Peyer's patch (tissue), 4 donors: ENCODE measurements around the gene MYBPC2.

ENCODE experiments used
- POLR2A ChIP-seq, 2 donors: fragments of 450-650 bp; IDR thresholded peaks; one replicate each; pipeline ENCODE4 v1.5.1; 2017; ENCODE audit warnings: antibody characterized with exemption in 2 of 2, mild to moderate bottlenecking in 2 of 2, moderate library complexity in 2 of 2
- TF ChIP-seq, protein P1 (sequence below), 6 experiments: fragments of 450-650 bp in 4 of 6; fragments of 200-600 bp in 2 of 6; sonication (generic) in 1 of 6; IDR thresholded peaks; one replicate each; pipeline ENCODE4 v1.5.1; 2017 to 2019; ENCODE audit warnings: antibody characterized with exemption in 6 of 6, mild to moderate bottlenecking in 3 of 6, moderate library complexity in 1 of 6

DNA sequence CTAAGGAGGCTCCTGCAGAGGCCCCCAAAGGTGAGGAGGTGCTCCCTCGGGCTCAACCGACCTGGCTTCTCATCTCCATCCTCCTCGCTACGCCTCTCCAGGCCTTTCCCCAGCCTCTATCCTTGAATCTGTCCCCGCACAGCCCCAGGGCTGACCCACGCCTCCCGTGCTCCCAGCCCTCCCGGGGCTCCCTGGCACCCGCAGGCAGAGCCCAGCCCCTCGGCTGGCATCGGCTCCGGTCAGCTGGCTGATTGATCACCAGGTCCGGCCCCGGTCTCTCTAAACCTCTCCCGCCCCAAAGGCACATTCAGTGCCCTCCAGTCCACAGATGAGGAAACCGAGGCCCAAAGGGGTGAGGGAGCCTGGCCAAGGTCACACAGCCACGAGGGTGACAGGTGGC is 2.5 kb downstream of the MYBPC2 start:
- TF ChIP-seq, protein P1, sequence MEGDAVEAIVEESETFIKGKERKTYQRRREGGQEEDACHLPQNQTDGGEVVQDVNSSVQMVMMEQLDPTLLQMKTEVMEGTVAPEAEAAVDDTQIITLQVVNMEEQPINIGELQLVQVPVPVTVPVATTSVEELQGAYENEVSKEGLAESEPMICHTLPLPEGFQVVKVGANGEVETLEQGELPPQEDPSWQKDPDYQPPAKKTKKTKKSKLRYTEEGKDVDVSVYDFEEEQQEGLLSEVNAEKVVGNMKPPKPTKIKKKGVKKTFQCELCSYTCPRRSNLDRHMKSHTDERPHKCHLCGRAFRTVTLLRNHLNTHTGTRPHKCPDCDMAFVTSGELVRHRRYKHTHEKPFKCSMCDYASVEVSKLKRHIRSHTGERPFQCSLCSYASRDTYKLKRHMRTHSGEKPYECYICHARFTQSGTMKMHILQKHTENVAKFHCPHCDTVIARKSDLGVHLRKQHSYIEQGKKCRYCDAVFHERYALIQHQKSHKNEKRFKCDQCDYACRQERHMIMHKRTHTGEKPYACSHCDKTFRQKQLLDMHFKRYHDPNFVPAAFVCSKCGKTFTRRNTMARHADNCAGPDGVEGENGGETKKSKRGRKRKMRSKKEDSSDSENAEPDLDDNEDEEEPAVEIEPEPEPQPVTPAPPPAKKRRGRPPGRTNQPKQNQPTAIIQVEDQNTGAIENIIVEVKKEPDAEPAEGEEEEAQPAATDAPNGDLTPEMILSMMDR (IDR thresholded peaks at IDR 0.05), result no peak
- TF ChIP-seq POLR2A (IDR thresholded peaks at IDR 0.05), result no peak
